HL-60/S4 treated with retinoic acid at 250 ng/mL for 4 days and 3 days (cell line): ENCODE measurements around the gene NEMF.

Experiments used
- in situ Hi-C: fragments of 300-500 bp; cut with MboI; formaldehyde crosslinking; loops from 2 replicates; pipeline ENCODE4 v1.7.0; 2022; ENCODE audit warnings: low sequenced_read_pairs

The NEMF gene

DNA sequence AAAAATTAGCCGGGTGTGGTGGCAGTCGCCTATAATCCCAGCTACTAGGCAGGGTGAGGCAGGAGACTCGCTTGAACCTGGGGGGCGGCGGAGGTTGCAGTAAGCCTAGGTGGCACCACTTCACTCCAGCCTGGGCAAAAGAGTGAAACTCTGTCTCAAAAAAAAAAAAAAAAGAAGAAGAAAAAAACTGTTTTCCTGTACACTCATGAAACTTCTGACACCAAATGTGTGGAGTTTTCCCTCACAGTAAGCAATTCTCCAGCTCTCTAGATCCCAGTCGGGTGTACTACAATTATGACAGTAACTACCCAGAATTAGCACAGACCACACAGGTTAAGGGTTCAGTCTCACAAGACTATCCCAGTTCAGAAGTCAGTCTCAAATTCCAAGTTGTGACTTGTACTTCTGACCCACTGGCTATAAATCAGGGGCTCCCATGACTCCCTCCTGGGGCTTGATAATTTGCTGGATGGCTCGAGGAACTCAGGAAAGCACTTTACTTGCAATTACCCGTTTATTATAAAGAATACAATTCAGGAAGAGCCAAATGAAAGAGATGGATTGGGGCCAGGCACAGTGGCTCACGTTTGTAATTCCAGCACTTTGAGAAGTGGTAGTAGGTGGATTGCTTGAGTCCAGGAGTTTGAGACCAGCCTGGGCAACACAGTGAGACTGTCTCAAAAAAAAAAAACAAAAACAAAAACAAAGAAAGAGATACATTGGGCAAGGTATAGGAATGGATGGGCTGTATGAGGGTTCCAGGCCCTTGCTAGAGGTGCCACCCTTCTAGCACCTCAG, 27.9 kb upstream of the NEMF start:
- in situ Hi-C loops: loop anchor here (10.0 kb wide), 1 partner anchor 214 kb away; no protein-coding TSS in a partner anchor

DNA sequence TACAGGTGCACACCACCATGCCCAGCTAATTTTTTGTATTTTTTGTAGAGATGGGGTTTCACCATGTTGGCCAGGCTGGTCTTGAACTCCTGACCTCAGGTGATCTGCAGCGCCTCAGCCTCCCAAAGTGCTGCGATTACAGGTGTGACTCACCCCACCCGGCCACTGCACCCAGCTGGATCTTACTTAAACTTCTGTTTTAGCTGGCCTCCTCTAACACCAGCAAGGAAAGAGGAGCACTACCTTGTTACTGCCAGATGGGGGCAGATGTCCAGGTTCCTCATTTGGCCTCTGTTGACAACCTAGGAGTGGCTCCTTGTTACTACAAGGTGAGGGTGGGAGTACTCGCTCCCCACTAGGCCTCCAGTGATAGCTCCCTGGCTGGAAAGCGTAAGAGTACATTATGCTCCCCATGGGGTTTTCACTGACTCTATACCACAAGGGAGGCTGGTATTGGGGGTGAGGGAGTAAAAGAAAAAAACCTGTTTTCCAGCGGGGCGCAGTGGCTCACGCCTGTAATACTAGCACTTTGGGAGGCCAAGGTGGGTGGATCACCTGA, 27.1 kb upstream of the NEMF start:
- in situ Hi-C loops: loop anchor here (10.0 kb wide), 1 partner anchor 215 kb away; no protein-coding TSS in a partner anchor

GRCh38 chr14:49876563-49877127, 24.1 kb upstream of the NEMF start:
- in situ Hi-C loops: no loop called here

DNA sequence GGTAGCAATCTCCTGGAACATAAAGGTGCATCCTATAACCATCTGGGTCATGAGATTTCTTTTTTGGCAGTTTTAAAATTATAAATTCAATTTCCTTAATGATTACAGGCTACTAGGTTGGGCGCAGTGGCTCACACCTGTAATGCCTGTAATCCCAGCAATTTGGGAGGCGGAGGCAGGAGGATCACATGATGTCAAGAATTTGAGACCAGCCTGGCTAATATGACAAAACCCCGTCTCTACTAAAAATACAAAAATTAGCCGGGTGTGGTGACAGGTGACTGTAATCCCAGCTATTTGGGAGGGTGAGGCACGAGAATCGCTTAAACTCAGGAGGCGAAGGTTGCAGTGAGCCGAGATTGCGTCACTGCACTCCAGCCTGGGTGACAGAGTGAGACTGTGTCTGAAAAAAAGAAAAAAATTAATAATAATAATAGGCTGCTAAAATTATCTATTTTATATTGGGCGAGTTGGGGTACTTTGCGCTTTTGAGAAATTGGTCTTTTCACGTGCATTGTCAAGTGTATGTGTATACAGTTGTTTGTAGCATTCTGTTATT, 23.1 kb upstream of the NEMF start:
- in situ Hi-C loops: no loop called here

DNA sequence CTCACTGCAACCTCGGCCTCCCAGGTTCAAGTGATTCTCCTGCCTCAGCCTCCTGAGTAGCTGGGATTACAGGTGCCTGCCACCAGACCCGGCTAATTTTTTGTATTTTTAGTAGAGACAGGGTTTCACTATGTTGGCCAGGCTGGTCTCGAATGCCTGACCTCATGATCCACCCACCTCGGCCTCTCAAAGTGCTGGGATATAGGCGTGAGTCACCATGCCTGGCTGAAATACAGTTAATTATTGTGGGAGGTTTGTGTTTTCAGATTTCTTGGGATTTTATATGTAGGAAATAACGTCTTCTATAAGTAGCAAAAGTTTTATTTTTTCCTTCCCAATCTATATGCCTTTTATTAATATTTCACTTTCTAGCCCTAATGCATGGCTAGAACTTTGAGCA, 21.0 kb upstream of the NEMF start:
- in situ Hi-C loops: loop anchor here (25.0 kb wide), 1 partner anchor 664 kb away; the partner anchor contains the start of gene MAP4K5

GRCh38 chr14:49870908-49871307, 18.3 kb upstream of the NEMF start:
- in situ Hi-C loops: loop anchor here (25.0 kb wide), 1 partner anchor 666 kb away; the partner anchor contains the start of gene MAP4K5

DNA sequence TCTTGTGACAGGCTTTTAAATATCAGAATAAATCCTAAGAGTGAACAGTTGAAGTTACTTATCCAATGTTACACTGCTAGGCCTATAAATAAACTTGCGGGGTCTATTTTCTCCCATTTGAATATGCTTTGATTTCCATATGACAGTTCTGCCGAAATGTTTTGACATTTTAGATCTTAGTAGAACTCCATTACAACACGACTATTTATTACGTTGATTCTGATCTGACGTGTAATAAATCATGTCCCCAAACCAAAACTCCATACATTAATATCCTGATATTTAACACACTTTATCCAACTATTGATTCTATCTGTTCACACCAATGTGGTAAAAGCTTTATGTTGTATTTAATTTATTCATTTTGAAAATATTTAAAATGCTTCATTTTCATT, 16.1 kb upstream of the NEMF start:
- in situ Hi-C loops: loop anchor here (25.0 kb wide), 1 partner anchor 669 kb away; the partner anchor contains the start of gene MAP4K5

- in situ Hi-C loops: loop anchor here (25.0 kb wide), 1 partner anchor 669 kb away; the partner anchor contains the start of gene MAP4K5
Observed at GRCh38 chr14:49867831-49868719, 15.5 kb upstream of the NEMF start.

GRCh38 chr14:49865431-49865859, 12.9 kb upstream of the NEMF start:
- in situ Hi-C loops: loop anchor here (25.0 kb wide), 1 partner anchor 672 kb away; the partner anchor contains the start of gene MAP4K5

GRCh38 chr14:49863487-49864281, 11.1 kb upstream of the NEMF start:
- in situ Hi-C loops: loop anchor here (25.0 kb wide), 1 partner anchor 674 kb away; the partner anchor contains the start of gene MAP4K5

DNA sequence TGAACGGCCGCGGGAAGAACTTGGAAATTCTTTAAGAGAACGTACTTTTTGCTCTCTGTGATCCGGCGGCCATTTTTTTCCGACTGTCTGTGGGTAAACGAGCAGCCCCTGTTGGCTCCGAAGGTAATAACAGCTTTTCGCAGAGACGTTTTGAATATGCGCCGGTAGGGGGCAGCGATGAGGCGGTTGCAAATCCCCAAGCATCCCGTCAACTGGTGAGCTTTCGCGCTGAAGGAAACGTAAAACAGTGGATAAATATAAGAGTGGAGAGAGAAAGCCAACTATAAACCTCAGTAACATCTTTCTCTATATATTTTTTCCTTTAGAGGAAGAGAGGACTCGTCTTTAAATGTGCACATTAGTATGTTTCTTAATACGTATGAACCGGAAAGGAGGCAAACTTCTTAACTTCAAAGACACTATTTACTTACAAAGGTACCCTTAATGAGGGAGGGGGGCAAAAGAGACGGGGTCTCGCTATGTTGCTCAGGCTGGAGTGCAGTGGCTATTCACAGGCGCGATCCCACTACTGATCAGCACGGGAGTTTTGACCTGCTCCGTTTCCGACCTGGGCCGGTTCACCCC, 9.6 kb upstream of the NEMF start:
- in situ Hi-C loops: loop anchor here (25.0 kb wide), 1 partner anchor 675 kb away; the partner anchor contains the start of gene MAP4K5

DNA sequence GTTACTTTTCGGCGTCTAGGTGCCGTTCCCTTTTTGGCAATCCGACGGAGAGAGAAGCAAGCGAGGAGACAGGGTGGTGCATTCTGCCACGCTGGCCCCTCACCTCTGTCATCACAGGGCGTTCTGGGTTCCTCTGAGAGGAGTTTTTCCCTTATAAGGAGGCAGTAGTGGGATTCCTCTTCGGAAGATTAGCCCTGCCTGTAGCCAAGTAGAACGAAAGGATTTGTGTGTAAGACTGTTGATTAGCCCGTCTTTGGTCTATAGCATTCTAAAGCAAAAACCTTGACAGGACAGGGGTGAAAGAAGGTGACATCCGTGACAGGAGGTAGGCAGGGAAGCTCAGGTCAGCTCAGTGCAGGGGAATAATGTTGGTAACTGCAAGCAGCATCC, 9.1 kb upstream of the NEMF start:
- in situ Hi-C loops: loop anchor here (25.0 kb wide), 1 partner anchor 676 kb away; the partner anchor contains the start of gene MAP4K5

GRCh38 chr14:49860988-49861698, 8.6 kb upstream of the NEMF start:
- in situ Hi-C loops: loop anchor here (25.0 kb wide), 1 partner anchor 676 kb away; the partner anchor contains the start of gene MAP4K5

GRCh38 chr14:49858383-49858782, 5.8 kb upstream of the NEMF start:
- in situ Hi-C loops: loop anchor here (25.0 kb wide), 1 partner anchor 679 kb away; the partner anchor contains the start of gene MAP4K5

DNA sequence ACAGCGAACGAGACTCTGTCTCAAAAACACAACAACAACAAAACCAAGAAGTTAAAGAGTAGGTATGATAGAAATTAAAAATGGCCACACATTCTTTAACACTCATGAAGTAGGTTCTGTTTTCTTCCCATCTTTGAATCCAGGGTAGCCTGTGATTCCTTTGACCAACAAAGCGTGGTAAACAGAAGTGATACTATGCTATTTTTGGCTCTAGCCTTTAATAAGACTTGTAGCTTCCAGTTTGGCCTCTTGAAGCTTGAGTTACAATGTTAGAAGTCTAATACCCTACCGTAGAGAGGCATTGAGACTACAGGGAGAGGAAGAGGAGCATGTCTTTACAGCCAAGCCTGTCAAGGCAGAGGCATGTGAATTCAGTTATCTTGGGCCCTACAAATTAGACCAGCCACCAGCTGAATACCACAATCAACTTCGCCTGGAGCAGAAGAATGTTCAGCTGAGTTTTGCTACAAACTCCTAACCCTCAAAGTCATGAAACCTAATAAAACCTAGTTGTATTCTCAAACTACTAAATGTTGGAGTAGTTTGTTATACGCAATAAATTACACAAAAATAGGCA, 4.9 kb upstream of the NEMF start:
- in situ Hi-C loops: loop anchor here (25.0 kb wide), 1 partner anchor 680 kb away; the partner anchor contains the start of gene MAP4K5

DNA sequence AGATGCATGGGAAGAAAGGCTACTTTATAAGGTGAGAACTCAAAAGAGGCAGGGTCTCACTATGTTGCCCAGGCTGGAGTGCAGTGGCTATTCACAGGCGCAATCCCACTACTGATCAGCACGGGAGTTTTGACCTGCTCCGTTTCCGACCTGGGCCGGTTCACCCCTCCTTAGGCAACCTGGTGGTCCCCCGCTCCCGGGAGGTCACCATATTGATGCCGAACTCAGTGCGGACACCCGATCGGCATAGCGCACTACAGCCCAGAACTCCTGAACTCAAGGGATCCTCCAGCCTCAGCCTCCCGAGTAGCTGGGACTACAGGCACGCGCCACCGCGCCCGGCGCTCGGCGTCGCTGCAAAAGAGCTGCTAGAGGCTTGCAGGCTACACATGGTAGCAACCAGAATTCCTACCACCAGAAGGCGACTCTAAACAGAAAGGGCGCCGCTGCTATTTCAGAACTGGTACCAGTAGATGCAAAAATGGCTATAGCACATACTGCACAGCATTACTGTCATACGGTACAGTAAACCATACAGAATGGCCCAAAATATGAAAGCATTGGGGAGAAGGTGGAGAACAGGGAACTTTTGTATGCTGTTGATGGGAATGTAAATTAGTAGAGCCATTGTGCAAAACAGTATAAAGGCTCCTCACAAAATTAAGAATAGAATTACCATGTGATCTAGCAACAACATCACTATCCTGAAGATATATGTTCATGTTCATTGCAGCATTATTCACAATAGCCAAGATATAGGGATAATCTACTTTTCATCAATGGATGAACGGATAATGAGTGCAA, 1.2 kb upstream of the NEMF start:
- in situ Hi-C loops: loop anchor here (25.0 kb wide), 1 partner anchor 684 kb away; the partner anchor contains the start of gene MAP4K5

GRCh38 chr14:49853158-49853477, 530 bp upstream of the NEMF start:
- in situ Hi-C loops: loop anchor here (25.0 kb wide), 1 partner anchor 684 kb away; the partner anchor contains the start of gene MAP4K5
